Renal pelvis (tissue), 4 donors: ENCODE measurements around the gene CCNL2. TPM values are rescaled to one million over a fixed set of nuclear protein-coding genes. Genes with fewer than 3 reads are reported as not detected.

Experiments
- DNase-seq: peaks from one replicate; pipeline ENCODE4 v3.0.0-alpha.2; 2013
- polyA plus RNA-seq, 3 donors: library from polyadenylated mRNA; unstranded; fragments of 120-200 nt; gene quantifications; one replicate each; pipeline ENCODE4 v1.2.1, GENCODE V29; 2013; ENCODE audit not compliant: insufficient read length in 3 of 3

The CCNL2 gene
- polyA plus RNA-seq, 3 donors, result 218 to 373 (median 330) TPM

DNA sequence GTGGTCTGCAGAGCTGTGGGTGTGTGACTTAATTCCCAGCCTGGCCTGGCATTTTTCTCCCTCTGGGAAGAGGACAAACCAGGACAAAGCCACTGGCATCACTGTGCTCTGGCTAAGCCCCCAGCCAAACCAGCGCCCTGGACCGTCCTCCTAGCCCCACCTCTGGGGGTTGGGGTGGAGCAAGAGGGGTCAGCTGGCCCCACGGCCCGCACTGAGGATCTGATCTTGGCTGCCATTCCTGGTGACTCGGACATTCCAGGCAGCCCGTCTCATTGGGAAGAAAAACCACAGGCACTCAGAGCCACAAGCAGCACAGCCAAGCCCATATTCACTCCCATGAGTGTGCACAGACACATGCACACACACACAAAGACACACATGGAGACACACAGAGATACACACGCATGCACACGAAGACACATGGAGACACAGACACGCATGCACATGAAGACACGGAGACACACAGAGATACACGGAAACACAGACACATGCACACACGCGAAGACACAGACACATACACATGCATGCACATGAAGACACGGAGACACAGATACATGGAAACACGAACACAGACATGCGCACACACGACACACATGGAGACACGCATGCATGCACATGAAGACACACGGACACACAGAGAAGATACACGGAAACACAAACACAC, 38.5 kb downstream of the CCNL2 start:
- no peak for DNase-seq

DNA sequence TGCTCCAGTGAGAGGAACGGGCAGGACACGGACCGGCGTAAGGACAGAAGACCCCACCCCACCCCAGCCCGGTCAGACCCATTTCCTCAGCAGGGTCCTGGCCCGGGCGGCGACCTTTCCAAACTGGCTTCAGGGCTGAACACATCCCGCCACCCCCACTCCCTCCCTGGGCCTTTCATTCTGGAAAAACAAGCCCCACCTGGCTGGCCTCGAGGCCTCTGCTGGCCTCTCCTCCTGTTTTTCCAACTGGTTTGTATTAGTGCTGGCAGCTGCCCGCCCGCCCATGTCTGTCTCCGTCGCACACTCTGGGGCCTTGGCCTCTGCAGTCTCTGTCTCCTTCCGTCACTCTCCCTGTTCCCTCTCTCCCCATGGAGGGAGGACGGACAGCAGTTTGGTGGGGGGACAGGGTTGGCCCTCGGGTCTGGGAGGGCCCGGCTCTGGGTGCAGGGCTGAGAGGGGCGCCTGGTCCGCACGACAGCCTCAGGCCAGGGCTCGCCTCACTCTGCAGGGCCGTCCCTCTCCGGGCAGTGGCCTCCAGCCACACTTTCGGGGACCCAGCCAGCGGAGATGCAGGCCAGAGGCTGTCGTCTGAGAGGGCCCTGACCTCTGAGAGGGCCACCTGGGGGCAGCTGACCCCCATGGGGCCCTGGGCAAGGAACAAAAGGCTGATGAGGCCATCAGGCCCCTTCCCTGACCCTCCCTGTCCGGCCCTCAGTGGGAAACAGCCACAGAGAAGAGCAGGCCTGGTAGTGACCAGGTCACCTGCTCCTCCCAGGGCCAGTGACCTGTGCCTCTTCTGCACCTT, 39.3 kb downstream of the CCNL2 start:
- no peak for DNase-seq

DNA sequence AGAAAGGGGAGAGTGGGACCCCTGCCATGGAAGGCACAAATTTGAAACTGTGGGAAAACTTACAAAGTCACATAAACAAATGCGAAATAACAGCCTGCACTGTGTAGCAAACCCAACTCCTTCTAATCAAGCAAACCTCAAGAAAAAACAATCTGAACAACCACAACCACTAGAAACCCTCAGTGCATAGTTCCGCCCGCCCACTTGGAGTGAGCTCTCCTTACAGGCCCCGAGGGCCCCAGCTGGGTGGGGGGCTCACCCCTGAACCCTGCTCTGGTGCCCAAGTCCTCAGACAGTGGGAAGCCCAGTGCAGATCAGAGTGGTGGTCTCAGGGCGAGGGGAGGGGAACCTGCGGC, 39.8 kb downstream of the CCNL2 start:
- DNase-seq, result no peak

DNA sequence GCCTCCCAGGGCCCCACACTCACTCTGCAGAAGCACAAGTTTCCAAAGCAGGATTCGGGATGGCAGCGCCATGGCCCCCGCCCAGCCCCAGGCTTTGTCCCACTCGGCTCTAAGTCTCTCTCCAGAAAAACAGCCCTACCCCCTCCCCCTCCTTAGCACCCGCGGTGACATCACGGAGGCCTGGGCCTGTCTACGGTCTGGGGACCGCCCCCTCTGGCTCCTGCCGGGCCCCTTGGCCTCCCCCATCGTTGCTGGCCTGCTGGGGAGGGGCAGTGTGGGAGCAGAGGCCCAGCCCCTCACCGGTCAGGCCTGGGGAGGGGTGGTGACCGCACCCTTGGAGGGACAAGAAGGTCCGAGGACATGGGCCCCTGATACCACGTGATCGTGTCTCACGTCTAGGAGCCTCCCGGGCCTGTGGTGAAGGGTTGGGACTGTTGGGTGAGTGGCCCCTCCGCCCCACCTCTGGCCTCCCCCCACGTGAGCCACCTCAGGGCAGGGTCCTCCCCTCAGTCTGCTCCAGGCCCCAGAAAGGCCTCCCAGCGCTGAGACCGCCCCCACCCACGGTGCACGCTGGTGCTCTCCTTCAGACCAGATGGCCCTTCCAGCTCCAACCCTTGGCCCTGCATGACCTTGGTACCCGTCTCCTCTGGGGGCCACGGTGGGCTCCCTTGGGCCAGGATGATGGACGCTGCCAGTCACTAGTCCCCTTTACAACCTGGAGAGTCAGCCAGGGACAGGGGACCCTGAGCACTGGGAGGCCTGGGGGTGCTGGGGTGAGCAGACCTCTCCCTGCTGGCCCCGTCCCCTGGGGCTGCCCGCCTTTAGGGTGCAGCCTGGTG, 40.5 kb downstream of the CCNL2 start, which contains the start of gene MXRA8:
MXRA8 (minus strand) TSS at position 123 of the 839 bp plus-strand sequence; CDS start at position 72, 51 bp downstream.
- peak; percentile 72 for DNase-seq

DNA sequence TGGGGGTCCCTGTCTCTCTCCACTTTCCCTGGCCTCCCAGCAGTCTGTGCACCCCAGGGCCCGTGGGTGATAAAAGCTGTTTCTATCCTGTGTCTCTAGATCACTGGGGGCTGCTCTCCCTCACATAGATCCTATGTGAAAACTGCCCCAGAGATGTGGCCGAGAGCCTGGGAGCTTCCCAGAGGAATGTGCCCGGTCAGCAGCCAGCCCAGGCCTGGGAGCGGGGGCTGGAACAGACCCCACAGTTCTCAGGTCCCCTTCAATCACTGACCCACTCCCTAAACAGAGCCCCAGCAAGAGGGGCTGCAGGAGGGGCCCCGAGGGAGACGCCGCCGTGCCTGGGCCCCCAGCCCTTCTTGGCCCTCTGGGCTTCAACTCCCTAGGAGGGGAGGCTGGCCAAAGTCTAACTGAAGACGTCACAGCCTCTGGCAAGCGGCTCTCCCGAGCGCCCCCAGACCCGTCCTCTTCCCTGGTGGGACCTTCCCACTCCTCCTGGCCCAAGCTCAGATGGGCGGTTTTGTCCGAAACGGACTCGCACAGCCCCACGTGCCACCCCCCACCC, 41.2 kb downstream of the CCNL2 start:
- no peak for DNase-seq

DNA sequence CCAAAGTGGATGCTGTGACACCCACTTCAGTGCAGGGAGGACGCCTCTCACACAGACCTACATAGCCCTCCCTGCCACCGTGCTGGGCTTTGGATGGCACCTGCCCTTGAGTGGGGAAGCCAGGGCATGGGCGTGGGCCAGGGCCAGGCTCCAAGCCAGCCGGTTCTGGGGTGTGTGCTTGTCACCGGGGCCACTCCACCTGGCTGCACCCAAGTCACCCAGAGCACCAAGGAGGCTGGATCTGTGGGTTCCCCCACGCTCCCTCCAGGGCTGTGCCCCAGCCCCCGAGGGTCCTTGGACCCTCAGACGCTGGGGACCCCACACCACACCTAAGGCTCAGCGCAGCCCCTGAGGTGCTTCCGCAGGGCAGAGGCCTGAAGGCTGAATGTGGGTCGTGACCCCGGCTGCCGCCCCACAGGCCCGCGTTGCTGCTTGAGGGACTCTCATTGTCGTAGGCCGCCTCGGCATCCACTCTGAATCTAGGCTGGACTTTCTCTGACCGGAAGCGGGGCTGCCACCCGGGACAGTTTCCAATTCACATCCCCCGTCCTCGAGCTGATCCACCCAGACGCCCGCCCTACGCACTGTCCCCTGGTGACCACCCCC, 42.2 kb downstream of the CCNL2 start:
- DNase-seq, result no peak

DNA sequence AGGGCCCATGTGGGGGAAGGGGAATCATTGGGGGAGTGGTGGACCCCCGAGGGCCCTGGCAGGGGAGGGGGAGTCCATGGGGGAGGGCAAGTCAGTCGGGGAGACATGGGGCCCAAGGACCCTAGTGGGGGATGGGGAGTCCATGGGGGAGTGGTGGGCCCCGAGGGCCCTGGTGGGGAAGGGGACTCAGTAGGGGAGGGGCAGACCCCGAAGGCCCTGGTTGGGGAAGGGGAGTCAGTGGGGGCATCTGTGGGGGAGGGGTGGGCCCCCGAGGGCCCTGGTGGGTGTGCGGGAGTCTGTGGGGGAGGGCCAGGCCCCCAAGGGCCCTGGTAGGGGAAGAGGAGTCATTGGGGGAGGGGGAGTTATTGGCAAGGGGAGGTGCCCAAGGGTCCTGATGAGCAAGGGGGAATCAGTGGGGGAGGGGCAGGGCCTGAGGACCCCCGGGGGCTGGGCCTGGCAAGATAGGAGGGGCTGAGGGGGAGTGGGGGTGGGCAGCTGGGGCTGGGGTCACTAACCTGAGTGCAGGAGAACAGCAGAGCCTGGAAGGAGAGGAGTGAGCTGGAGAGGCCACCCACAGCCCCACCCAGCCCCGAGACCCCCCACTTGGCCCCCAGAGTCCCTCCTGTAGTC, 42.9 kb downstream of the CCNL2 start:
- DNase-seq, result no peak

DNA sequence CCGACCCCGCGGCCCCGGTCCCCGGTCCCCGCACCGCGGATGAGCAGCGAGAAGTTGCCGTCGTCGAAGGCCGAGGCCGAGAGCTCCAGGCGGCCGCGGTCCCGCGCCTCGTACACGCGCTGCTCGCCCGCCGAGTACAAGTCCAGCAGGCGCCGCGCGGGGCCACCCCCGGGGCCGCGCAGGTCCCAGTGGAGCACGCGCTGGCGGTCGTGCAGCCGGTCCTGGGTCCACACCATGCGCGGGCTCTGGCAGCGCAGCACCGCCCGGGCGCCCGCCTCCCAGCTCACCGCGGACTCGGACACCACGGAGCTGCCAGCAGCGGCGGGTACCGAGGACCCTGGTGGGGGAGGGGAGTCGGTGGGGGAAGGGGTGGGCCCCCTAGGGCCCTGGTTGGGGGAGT, 43.7 kb downstream of the CCNL2 start:
- no peak for DNase-seq

DNA sequence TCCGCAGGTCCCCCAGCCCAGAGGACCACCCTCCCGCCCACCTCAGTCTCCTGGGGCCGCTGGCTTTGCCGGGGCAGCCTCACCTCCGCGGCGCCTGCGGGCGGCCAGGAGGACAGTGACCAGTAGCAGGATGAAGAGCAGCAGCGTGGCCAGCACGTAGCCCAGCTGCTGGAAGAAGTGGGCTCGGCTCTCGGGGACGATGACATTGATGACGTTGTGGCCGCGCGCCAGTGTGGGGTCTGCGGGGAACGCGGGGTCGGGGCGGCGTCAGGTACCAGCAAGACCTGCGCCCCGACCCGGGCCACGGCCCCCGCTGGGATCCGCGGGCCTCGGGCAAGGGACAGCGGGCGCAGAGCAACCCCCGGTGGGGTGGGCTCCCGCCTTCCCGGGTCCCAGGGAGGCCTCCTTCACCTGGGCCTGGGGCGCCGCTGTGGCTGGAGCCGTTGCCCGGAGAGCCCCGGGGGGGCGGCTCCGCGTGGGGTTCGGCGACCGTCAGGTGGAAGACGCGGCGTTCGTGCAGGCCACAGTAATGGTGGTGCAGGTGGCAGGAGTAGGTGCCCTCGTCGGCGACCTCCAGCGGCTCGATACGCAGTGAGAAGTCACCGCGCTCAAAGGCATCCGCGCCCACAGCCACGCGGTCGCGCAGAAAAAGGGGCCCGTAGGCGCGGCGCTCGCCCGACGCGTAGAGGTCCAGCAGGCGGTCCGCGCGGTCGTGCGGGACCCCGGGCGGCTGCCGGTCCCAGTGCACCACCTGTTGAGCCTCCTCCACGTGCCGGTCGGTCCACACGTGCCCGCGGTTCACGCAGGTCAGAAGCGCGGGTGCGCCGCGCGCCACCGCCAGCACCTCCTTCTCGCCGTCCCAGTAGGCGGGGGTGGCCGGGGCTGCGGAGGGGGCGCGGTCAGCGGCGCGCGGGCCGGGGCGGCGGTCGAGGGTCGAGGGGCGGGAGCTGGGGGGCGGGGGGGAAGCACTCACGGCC, 44.6 kb downstream of the CCNL2 start:
- no peak for DNase-seq

DNA sequence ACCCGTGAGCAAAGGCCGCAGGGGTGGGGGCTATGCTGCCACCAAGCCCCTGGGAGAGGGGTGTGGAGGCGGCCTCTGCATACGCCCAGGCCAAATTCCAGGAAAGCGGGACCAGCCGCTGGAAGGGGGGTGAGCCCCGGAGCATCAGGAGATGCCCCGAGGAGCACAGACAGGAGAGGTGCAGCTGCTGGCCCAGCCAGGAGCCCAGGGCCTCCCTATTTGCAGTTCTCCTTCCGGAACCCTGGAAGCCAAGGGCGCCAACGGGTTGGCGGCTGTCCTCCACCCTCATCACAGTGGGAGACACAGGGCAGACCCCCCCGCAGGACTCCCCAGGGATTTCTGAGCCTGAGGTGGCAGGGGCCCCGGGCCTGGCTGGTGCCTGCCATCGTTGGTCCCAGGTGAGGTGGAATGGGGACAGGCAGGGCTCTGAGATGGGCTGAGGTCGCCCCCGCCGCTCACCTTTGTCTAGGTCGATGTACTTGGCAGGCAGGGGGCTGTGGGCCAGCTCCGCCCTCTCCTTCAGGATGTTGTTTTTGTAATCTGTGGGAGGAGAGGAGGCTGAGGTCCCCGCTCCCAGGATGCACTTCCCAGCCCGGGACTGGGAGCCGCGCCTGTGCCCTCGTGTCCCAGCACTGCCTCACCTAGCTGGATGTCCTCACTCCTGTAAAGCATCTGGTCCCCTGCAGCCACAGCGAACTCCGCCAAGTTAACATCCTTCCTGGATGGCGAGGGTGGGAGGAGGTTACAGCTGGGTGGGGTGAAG, 45.6 kb downstream of the CCNL2 start:
- no peak for DNase-seq

DNA sequence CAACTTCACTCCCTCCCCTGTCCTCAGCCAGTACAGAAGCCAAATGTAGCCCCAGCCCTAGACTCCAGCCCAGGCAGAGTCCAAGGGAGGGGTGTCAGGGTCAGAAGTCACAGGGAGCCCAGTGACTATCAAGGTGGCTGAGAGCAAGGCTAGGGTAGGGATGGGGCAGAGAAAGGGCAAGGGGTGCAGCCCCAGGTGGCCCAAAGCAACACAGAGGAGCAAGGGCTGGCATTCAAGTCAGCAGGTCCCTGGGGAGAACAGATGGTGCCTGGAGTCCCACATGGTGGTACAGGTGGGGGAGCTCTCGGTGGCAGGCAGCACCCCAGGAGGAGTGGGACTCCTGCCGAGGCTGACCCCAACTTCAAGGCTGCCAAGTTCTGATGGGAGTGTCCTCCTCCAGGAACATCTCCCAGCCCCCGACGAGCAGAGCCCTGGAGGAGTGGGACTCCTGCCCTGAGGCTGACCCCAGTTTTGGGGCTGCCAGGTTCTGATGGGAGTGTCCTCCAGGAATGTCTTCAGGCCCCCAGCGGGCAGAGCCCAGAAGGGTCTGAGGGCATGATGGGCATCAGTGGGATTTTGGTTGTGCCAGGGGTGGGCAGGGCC, 46.2 kb downstream of the CCNL2 start:
- DNase-seq, result no peak

DNA sequence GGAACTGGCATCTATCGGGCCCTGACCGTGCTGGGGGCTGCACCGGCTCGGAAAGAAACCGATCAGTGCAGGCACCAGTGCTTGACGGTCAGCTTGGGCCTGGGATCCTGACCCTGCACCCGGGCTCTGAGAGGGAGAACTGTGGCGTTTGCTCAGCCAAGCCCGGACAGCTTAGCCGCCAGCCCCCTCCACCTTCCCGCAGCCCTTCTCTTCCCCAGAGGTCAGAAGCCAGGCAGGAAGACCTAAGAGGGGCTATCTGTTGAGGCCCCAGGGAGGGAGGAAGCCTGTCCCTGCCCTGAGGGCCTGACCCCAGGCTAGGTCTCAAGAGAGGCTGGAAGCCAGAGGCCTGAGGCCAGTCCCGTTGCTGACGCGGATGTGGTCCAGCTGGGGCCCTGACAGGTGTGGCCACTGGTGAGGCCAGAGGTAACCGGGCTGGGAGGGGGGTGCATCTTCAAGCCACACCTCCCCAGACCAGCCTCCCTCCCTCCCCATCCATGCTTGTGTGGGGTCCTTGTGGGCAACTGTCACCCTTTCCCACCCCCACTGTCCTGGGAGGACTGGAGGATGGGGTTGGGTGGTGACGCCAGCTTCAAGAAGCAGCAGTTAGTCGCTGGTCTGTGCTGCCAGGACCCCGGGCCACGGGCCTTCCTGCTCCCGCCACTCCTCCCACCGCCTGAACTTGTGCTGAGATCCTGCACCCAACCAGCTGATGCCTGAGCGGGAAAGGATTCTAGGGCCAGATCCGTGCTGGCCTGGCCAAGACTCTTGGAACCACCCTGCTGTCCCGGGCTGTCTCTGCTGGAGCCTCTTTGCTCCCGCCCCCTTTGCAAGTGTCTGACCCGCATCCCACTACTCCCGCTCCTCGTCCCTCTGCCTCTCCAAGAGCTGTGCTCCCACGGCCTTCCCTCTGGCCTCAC, 47.4 kb downstream of the CCNL2 start:
- no peak for DNase-seq

DNA sequence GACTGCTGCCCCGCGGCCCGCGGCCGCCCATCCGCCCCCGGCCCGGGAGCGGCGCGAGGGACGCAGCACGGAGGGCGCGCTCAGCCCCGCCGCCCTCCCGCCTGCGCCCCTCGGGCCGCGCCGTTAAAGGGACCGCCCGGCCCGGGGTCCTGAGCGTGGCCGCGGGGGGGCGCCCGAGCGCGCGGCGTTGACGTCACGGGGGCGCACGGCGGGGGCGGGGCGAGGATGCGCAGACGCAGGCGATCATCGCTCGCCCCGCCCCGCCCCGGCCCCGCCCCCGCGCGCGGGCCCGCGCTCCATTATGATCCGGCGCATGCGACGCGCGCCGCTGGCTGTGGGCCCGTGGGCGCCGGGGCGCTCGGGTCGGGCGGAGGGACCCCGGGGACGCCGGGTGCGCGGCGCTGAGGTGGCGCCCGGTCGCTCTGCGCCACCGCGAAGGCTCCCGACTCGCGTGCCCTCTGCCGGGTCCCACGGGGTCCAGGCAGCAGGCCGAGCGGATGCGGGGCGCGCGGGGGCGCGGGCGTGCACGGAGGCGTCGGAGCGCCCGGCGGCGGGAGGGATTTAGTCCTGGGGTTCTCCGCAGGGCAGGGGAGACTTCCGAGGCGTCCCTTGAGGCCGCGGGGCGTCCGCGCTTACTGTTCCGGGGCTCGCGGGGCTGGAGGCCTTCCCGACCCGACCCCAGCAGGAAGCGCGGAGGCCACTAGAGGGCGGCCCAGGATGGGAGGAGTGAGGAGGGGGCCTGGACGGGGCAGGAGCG, 49.7 kb downstream of the CCNL2 start, which contains the start of gene DVL1:
DVL1 (minus strand) TSS at position 163 of the 757 bp plus-strand sequence. CDS start 353 bp downstream, outside the sequence.
- DNase-seq, result no peak

DNA sequence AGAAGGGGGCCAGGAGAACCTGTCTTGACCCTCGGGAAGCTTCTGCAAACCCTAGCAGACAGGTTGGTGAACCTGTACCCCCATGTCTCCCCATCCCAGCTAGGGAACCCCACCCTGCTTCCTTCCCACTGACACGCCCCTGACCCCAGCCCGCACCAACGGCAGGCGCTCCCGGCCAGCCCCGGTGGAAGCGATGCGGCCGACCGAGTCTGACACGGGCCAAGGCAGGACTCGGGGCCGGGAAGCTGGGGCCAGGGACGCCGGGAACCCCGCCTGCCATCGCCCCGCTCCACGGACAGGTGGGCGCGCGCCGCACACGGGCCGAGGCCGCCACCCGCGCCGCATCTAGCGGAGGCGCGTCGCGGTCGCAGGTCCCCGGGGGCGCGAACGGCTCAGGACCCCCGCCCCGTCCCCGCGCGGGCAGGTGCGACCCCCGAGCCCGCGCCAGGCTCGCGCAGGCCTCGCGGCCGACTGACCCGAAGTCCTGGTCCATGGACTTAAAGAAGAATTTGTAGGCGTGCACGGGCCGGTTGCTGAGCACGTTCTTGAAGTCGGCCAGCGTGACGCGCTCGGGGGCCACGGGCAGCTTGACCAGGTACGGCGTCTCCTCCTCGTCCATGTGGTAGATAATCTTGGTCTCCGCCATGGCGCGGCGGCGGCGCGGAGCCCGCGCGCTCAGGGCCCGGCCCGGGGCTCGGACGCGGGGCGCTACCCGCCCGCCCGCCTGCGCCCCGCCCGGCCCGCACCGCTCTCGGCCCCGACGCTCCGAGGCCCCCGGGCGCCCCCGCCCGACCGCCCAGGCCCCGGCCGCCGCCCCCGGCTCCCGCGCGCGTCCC, 50.5 kb downstream of the CCNL2 start:
- DNase-seq, result no peak

DNA sequence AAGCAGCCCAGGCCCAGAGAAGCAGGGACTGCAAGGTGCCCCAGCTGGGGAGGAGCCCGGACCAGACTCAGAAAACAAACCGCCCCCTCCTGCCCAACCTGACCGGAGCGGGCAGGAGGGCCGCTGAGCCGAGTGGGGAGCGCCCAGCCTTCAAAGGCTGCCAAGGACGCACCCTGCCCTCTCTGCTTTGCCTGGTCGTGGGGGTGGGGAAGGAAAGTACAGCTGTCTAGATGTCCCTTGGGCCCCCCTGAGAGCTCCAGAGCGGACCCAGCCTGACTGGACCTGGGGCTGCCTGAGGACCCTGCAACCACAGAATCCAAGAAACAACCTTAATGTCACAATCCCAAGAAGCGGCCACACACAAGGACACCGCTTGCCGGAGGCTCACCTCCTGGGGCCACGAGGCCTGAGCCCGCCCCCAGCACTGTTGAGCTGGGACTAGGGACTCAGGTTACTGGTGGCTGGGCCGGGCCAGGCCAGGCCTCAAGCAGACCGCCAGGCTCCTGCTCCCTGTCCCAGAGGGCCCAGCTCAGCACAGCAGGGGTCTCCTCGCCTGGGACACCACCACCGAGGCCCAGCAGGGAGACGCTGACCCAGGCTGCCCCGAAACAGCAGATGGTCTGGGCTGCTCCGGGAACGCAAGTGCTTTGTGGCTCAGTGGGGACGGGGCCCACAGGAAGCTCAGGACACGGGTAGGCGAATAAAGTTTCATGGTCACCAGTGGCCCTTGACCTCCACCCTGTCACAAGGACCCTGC, 51.3 kb downstream of the CCNL2 start:
- DNase-seq, result no peak
